GM18861 (cell line): Measurements from ENCODE around the gene NKAIN4.

Experiments
- ATAC-seq: cut with Tn5 transposase; IDR thresholded peaks from one replicate; pipeline ENCODE4 v1.9.1; 2021; ENCODE audit not compliant: unreplicated experiment

Gene NKAIN4

DNA sequence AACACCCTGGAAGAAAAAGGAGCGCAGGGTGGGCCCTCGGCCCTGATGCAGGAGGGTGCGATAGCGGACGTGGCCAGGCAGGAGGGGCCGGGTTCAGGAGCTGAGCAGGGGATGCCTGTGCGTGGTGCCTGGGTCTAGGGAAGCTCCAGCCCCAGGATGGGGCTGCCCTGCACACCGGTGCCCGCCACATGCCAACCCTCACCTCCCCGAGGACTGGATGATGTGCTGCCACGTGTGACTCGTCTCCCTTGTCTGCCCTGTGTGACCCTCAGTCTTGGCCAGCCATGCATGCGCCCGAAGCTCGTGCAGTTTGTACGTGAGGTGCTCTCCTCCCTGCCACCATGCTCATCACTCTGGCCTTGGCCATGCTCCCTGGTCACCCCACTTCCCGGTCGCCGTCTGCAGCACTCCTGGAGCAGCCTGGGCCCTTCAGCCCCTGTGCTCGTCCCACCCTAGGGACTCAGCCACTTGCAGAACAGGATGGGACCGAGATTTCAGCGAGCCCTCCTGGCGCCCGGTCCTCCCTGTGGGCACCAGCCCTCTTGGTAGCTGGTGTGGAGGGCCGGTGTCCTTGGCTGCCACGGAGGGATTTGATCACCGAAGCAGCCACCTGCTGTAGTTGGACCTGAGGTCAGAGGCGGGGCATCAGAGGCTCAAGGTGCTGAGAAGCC, 34.5 kb upstream of the NKAIN4 start:
- no peak for ATAC-seq

DNA sequence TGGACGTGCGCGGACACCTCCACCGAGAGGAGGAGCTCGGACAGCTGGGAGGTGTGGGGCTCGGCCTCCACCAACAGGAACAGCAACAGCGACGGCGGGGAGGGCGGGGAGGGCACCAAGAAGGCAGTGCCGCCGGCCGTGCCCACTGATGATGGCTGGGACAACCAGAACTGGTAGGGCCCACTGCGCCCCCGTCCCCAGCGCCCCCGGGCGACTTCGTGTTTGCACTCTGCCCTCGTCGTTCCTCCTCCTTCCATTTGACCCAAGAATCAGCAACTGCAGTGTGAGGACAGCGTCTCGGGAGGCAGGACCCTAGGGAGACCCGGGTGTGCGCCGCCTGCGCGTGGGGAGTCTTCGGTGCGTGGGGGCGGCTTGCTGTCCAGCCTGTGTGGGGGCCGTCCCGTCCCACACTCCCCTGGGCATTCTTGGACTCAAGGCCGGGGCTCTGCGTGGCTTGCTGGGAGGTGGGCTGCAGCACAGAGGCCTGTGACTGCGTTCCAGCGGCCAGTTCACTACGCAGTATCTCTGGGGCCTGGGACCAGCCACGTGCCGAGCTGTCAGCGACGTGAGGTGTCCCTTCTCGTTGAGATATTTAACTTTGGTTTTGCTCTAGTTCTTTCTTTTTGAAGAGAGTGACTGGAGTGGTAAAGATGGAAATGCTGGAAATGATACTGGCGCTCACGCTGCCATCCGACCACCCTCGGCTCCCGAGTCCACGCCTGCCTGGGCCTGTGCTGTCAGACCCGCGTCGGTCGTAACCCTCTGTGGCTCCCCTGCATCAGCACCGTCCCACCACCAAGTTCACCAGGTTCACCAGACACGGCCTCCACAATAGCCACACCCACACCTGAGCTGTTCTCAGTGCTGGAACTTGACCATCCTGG, 33.7 kb upstream of the NKAIN4 start:
- ATAC-seq, result no peak

DNA sequence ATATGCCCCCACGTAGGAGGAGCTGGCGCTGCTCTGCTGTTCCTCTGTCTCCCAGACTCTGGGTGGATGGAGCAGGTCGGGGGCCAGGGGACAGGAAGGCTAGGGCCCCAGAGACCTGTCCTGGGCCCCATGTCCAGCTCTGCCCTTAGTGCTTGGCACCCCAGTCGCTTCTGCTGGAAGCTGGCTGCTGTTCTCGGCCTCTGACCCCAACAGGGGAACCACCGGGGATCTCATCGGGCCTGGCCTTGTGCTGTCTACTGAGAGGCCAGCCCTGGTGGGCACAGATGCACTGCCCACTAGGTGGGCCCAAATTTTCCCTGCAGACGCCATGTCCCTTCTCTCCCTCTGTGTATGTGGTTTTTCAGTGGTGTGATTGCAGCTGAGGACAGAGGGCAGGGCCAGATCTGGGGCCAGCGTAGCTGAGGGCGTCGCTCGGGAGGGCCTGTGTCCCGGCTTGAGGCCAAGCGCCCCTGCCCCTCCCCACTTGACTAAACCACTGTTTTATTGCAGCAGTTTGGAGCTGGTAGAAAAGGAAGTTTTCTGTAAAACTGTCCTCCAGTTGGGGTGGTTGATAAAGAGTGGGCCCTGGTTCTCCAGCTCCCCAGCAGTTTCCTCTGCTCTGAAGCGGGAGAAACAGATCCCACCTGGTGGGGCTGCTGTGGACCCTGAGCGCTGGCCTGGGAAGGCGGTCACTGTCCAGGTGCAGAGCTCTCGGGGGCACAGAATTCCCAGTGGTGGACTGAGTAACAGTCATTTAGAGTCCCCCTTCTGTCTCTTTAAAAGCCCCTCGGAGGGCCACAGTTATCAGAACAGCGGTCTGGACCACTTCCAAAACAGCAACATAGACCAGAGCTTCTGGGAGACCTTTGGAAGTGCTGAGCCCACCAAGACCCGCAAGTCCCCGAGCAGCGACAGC, 32.8 kb upstream of the NKAIN4 start:
- no peak for ATAC-seq

DNA sequence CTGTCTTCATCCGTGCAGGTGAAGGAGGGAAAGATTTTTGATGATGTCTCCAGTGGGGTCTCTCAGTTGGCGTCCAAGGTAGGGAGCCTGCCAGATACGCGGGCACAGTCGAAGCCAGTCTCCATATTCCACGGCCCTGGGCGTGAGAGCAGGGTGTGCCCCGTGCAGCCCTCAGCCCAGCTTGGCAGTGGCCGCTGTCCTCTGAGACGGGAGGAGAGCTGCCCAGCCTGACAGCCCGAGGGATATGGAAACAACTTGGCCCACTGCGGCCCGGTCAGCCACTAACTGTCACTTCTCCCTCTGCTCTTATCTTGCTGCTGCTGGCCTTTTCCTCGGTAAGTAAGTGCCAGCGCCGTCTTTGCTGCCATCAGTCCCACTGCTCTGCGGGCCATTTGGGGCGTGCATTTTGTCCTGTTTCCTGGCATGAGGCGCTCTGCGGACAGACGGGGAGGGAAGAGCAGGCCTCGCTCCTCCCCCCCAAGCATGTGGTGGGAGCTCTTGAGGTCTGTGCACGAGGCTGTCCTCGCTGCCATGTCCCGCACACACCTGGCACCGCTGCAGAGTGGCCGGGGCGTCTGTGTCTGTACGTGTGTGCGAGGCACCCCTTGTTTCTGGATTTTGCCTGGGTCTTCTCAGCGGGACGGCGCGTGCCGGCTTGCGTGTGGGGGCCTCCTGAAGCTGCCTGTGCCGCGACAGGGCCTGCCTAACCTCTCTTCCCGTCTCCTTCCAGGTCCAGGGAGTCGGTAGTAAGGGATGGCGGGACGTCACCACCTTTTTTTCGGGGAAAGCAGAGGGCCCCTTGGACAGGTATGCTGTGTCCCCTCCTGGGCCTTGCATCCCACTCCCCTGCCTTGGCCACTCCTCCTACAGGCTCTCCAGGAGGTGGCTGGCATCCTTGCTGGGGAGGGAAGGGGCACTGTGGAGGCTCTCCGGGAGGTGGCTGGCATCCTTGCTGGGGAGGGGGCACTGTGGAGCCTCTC, 31.7 kb upstream of the NKAIN4 start:
- no peak for ATAC-seq

DNA sequence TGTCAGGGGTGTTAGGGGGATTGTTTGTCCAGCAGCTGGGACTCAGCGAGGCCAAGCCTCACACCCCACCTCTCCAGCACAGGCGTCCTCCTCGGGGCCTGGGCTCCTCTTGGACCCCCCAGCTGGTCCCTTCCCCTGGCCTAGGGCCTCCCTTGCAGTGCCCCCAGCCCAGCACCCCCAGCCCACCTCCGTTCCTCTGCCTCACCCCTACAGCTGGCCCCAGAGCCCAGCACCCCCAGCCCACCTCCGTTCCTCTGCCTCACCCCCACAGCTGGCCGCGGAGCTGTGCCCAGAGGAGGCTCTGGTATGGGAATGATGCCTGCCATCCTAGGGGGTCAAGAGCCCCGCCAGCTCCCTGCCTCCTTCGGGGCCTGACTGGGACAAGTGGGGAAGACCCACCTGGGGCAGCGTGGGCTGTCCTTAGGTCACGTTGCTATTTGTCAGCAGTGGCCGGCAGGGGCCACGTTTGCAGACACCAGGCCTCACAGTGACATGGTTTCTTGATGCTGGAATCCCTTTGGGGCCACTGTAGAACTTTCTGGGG, 30.8 kb upstream of the NKAIN4 start:
- ATAC-seq, result no peak

DNA sequence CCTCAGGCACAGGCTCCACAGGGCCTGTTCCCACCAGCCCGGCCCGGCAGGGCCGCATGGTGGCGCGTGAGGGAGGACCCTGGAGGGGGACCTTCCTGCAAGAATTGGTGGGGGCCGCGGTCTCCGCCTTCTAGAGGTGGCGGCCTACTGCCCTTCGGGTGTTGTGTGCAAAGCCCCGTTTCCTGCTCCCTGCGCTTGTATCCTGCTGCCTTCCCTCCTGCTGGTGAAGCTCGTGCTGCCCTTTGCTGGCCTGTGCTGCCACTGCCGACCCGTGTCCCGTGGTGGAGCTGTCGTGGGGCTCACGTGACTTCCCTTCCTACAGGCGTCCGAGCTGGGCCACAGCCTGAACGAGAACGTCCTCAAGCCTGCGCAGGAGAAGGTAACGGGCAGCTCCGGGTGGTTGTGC, 30.3 kb upstream of the NKAIN4 start:
- ATAC-seq, result no peak

DNA sequence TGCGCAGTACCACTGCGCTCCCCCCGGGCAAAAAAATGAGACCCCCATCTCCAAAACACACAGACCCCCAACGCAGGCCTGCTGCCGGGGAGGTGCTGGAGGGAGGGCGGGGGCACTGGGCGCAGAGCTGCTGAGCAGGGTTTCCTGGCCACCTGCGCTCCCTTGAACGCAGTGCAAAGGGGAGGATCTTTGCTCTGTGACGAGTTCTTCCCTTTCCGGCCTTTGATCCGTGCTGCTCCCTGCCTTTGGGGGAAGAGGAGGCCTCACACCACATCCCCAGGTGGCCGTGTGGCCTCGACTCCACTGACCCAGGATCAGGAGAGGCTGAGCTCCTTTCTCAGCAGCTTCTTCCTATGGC, 29.8 kb upstream of the NKAIN4 start:
- ATAC-seq, result no peak

DNA sequence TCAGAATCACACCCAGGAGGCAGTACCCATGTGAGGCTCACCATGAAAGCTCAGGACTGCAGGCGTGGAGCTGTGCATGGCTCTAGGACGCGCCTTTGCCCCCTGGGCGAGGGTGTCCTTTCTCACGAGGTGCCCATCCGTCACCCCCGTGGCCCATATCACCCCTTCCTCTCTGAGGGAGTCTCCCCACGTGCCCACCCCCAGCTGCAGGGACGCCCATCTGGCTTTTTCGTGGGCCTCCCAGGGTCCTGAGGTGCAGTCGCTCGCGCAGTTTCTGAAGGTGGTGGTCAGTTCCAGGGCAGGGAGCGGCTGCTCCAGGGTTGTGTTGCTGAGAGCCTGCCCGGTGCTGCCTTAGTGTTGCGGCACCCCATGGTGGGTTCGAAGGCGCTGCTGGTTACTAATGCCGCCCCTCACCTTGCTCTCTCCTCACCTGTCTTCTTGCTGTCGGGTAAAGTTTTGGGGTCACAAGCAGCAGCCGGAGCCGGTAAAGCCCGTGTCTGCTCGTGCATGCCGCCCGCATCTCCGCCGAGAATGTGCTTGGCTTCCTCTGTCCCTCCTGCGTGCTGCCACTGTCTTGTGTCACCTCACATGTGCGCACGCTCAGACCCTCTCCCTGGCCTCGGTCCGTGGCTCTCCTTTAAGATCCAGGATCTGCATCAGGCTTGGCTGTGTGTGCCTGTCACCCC, 29.3 kb upstream of the NKAIN4 start:
- no peak for ATAC-seq

DNA sequence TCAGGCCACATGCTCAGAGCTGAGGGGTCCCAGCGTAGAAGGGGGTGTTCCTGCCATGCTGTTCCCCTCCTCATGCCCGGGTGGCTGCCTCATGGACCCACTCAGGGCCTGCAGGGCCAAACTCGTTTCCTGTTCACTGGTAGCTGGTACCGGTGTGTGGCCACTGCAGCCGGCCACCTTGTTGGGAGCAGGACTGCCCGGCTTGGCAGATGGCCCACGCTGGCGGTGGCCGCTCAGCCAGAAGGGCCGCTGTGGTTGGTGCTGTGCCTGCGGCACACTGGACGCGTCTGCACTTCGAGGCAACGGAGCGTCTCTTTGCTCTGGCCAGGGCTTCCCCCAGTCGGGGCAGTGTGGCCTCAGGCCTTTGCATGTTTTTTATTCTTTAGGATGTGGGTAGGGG, 28.7 kb upstream of the NKAIN4 start:
- ATAC-seq, result no peak

DNA sequence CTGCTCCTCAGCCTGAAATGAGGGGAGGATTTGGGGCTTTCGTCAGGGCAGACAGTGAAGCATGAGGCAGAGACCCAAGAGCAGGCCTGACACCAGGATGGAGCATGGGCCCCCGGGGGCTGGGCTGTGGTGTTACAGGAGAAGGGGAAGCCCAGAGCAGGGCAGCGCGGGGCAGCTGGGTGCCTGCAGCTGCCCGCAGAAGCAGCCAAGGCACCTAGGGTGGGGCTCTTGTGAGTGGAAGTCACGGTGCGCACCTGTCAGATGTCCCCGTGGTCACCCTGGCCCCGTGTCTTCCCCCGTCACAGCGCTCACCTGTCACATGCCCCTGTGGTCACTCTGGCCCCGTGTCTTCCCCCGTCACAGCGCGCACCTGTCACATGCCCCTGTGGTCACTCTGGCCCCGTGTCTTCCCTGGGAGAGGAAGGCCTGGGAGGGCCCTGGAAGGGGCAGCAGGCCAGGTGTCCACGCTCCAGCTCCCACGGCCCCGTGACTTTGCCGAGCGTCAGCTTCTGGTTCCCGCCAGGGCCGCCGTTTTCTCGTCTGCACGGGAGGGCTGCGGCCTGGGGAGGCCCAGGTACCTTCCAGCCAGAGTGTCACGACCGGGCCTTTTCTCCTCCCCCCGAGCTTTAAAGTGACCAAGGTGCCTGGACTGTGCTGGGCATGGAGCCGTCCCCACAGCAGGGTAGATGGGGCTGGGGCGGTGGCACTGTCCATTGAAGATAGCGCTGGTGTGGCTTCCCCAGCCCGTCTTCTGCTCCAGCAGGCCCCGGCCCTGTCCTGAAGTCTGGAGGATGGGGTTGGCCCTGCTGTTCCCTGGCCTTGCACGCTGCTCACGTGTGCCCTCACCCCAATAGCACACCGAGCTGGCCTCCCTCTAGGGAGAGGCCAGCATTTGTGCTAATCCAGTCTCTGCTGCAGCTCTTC, 27.7 kb upstream of the NKAIN4 start:
- ATAC-seq, result no peak

DNA sequence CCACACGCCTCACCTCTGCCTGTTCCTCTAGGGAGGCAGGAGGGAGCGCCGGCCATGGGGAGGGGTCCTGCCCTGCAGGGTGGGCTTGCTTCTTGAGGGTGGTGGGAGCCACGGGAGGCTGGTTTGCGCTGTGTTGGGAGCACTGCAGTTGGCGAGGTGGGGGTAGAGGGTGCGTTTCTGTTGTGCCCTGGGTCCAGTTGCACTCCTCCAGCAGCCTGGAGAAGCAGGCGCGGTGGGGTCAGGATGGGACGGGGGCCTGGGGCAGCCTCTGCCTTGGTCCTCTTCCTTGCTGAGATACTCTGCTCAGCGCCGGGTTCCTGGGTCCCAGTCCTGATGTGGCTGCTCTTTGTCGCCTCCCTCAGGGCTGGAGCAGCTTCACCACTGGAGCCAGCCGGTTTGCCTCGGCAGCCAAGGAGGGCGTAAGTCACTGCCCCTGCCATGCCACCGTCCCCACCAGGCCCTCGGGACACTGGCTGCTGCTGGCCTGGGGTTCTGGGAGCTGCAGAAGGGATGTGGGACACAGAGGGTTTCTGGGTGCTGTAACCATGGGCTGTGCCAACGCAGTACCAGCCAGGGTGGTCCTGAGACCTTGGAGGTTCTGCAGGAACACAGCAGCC, 26.8 kb upstream of the NKAIN4 start:
- no peak for ATAC-seq

DNA sequence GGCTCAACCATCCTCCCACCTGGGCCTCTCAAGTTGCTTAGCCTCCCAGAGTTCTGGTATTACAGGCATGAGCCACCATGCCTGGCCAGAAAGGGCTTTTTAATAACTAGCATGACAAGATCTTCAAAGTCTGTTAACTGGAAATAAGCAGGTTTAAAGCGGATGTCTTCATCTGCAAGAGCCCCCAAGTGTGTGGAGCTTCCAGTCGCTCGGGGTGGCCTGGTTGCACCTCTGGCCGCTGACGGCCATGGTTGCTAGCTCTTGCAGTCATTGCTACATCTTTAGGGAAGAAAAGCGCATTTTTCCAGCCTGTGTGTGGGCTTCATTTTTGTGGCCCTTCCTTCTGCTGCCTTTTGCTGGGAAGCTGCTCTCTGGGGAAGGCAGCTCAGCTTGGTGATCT, 26.1 kb upstream of the NKAIN4 start:
- no peak for ATAC-seq

DNA sequence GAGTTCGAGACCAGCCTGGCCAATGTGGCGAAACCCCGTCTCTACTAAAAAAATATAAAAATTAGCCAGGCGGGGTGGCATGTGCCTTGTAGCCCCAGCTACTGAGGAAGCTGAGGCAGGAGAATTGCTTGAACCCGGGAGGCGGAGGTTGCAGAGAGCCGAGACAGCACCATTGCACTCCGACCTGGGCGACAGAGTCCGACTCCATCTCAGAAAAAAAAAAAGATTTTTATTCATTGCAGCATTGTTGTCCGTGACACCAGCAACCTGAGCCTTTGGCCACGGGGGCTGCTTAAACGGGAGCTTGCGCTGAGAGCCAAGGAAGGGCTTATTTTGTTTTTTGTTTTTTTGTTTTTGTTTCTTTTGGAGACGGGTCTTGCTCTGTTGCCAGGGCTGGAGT, 25.7 kb upstream of the NKAIN4 start:
- ATAC-seq, result no peak

DNA sequence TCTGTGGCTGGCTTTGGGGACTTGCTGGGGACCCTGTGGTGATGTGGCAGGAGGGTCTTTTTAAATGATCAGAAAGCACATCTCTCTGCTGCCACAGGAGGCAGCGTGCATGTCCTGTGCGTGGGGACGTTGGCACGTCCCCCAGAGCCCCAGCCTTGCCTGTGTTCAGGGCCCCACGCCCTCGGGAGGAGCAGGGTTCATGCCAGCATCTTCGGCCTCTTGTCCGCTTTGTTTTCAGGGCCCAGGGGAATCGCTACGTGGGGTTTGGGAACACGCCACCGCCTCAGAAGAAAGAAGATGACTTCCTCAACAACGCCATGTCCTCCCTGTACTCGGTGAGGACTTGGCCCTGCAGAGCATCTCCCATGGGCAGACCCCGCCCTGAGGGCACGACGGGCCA, 24.4 kb upstream of the NKAIN4 start:
- no peak for ATAC-seq

DNA sequence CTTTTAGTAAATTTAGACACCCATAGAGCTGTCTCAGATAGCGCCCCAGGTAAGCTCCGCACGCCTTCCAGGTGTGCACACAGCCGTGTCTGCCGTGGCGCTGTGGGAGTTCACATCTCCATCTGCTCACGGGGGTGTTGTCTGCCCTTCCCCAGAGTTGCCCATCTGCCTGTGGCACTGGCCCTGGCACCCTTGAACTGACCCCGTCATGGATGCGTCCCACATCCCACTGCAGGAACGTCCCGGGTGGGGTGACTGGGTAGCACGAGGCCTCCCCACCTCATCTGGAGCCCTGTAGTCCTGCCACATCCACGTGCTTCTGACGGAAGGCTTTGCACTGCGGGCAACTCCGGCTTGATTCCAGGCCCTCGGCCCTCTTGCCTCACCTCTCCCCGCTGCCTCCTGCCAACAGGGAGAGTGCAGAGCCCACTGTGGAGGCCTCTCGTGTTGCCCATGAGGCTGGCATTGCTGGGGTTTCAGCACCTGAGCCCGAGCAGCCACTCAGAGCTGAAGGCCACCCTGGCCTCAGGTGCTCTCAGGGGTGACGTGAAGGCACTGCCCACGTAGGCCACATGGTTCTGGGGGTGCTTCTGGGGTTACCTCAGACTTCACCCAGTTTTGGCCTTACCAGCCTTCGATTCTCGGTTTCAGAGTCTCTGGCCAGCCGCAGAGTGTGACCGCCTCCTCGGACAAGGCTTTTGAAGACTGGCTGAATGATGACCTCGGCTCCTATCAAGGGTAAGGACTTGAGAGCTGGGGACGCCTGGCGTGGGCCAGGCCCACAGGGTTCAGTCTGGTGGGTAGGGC, 23.4 kb upstream of the NKAIN4 start:
- no peak for ATAC-seq

DNA sequence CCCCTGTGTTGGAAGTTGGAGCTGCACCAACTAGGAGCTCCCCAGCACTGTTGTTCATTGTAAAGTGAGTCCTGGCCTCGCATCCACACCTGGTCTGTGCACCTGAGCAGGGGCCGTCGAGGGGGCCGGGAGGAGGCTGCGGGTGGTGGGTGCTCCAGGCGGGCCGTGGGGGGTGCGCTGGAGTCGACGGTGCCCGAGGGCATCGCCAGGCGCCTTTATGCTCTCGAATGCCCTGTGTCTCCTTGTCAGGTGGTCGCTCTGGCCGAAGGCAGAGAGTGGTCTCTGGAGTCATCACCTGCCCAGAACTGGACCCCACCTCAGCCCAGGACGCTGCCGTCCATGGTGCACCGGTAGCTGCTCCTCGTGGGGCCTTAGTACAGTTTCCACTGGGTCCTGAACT, 22.7 kb upstream of the NKAIN4 start:
- no peak for ATAC-seq

DNA sequence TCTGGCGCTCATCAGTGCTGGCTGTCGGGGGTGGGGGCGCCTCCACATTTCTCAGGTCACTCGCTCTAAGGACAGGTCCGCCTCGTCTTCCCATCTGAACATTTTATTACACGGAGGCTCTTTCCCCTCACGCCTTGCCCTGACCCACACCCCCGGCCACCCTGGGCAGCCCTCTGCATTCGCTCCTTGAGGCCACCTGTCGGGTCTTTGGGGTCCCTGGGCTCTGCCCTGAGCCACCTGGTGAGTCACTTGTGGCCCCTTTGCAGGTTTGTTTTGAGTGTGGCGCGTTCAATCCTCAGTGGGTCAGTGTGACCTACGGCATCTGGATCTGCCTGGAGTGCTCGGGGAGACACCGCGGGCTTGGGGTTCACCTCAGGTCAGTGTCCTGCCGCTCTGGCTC, 21.6 kb upstream of the NKAIN4 start:
- ATAC-seq, result no peak
